Central memory CD8-positive, alpha-beta T cell (primary cell): ENCODE data around the gene ADPRH.
"Not testable (repeated sequence)": the region's sequence is repeated elsewhere in the genome, so short reads cannot be mapped to it uniquely, and the experiment has no call there.

Experiments used
- ATAC-seq: fragments of 150-1000 bp; cut with Tn5 transposase; replicated peaks from 2 replicates; pipeline ENCODE4 v1.10.0; 2022; ENCODE audit warnings: mild to moderate bottlenecking, moderate FRiP score, moderate number of reproducible peaks; ENCODE audit not compliant: poor library complexity, severe bottlenecking; ENCODE audit errors: extremely low read depth
- DNase-seq, 2 donors: peaks; one replicate each; pipeline ENCODE4 v3.0.0; 2021; ENCODE audit warnings: low spot score in 2 of 2
- H3K27ac Mint-ChIP-seq: one replicate; pipeline ENCODE4 v1.8.0; 2022; ENCODE audit warnings: low read depth, mild to moderate bottlenecking, moderate library complexity, mixed read lengths
- H3K27me3 Mint-ChIP-seq: one replicate; pipeline ENCODE4 v1.8.0; 2022; ENCODE audit warnings: mixed read lengths
- H3K36me3 Mint-ChIP-seq: one replicate; pipeline ENCODE4 v1.8.0; 2022; ENCODE audit warnings: mild to moderate bottlenecking, moderate library complexity, mixed read lengths; ENCODE audit not compliant: insufficient read depth
- H3K4me1 Mint-ChIP-seq: one replicate; pipeline ENCODE4 v1.8.0; 2022; ENCODE audit warnings: mixed read lengths
- H3K4me3 Mint-ChIP-seq: one replicate; pipeline ENCODE4 v1.8.0; 2022; ENCODE audit warnings: mild to moderate bottlenecking, moderate library complexity, mixed read lengths
- H3K9me3 Mint-ChIP-seq: one replicate; pipeline ENCODE4 v1.8.0; 2022; ENCODE audit warnings: mixed read lengths

The ADPRH gene

GRCh38 chr3:119551598-119551997, 27.7 kb upstream of the ADPRH start:
- Mint-ChIP-seq H3K27me3 (no peaks in the 10 kb centered on the region), H3K27ac (no peak overlapping the region), H3K4me3 (no peak overlapping the region), H3K9me3 (no peaks in the 10 kb centered on the region), H3K36me3 (no peaks in the 10 kb centered on the region), H3K4me1 (no peaks in the 10 kb centered on the region)
- DNase-seq (no peak), ATAC-seq (no peak)

- not testable (repeated sequence) for H3K27ac Mint-ChIP-seq, H3K4me1 Mint-ChIP-seq, DNase-seq, H3K36me3 Mint-ChIP-seq, H3K4me3 Mint-ChIP-seq, H3K9me3 Mint-ChIP-seq, H3K27me3 Mint-ChIP-seq, ATAC-seq
Observed at GRCh38 chr3:119552928-119553327, 26.4 kb upstream of the ADPRH start.

GRCh38 chr3:119553823-119554415, 25.4 kb upstream of the ADPRH start:
- H3K9me3 Mint-ChIP-seq, result no peaks in the 10 kb centered on the region
- no peak overlapping the region for H3K4me3 Mint-ChIP-seq
- H3K4me1 Mint-ChIP-seq, result no peaks in the 10 kb centered on the region
- H3K27ac Mint-ChIP-seq, result no peak overlapping the region
- DNase-seq (no peak), ATAC-seq (no peak)
- H3K27me3 Mint-ChIP-seq, result no peaks in the 10 kb centered on the region
- H3K36me3 Mint-ChIP-seq, result no peaks in the 10 kb centered on the region

GRCh38 chr3:119555309-119555735, 24.0 kb upstream of the ADPRH start:
- DNase-seq (no peak), ATAC-seq (no peak)
- Mint-ChIP-seq H3K27ac (no peak overlapping the region), H3K4me1 (peaks cover 6% of the 10 kb centered on the region), H3K27me3 (no peaks in the 10 kb centered on the region), H3K9me3 (no peaks in the 10 kb centered on the region), H3K36me3 (no peaks in the 10 kb centered on the region), H3K4me3 (no peak overlapping the region)

- H3K4me3 Mint-ChIP-seq, result no peak overlapping the region
- no peak overlapping the region for H3K27ac Mint-ChIP-seq
- no peaks in the 10 kb centered on the region for H3K27me3 Mint-ChIP-seq
- H3K9me3 Mint-ChIP-seq, result no peaks in the 10 kb centered on the region
- H3K4me1 Mint-ChIP-seq, result peaks cover 6% of the 10 kb centered on the region
- DNase-seq (no peak), ATAC-seq (no peak)
- H3K36me3 Mint-ChIP-seq, result no peaks in the 10 kb centered on the region
Observed at GRCh38 chr3:119555929-119556328, 23.4 kb upstream of the ADPRH start.

GRCh38 chr3:119557192-119557876, 22.0 kb upstream of the ADPRH start:
- H3K4me1 Mint-ChIP-seq, result peaks cover 6% of the 10 kb centered on the region
- peaks cover 2% of the 10 kb centered on the region for H3K36me3 Mint-ChIP-seq
- no peak for ATAC-seq
- no peaks in the 10 kb centered on the region for H3K27me3 Mint-ChIP-seq
- H3K9me3 Mint-ChIP-seq, result no peaks in the 10 kb centered on the region
- H3K27ac Mint-ChIP-seq, result no peak overlapping the region
- no peak overlapping the region for H3K4me3 Mint-ChIP-seq
- no peak for DNase-seq

- H3K36me3 Mint-ChIP-seq, result peaks cover 4% of the 10 kb centered on the region
- H3K4me1 Mint-ChIP-seq, result peaks cover 6% of the 10 kb centered on the region
- no peaks in the 10 kb centered on the region for H3K9me3 Mint-ChIP-seq
- ATAC-seq, result no peak
- DNase-seq, result no peak
- no peaks in the 10 kb centered on the region for H3K27me3 Mint-ChIP-seq
- H3K27ac Mint-ChIP-seq, result no peak overlapping the region
- H3K4me3 Mint-ChIP-seq, result no peak overlapping the region
Observed at GRCh38 chr3:119557877-119558269, 21.4 kb upstream of the ADPRH start.

- DNase-seq, result no peak
- Mint-ChIP-seq H3K27me3 (no peaks in the 10 kb centered on the region), H3K27ac (no peak overlapping the region), H3K9me3 (no peaks in the 10 kb centered on the region), H3K4me1 (peaks cover 6% of the 10 kb centered on the region), H3K36me3 (peaks cover 5% of the 10 kb centered on the region), H3K4me3 (peak overlapping the region; percentile 27)
- ATAC-seq, result no peak
Observed at GRCh38 chr3:119558626-119559317, 20.5 kb upstream of the ADPRH start.

GRCh38 chr3:119559441-119559963, 19.8 kb upstream of the ADPRH start, which contains the start of gene CD80:
TSS of gene CD80 (minus strand) at chr3:119559614. CDS start at chr3:119557728, 1,886 bp downstream.
- peaks cover 6% of the 10 kb centered on the region for H3K4me1 Mint-ChIP-seq
- no peaks in the 10 kb centered on the region for H3K27me3 Mint-ChIP-seq
- DNase-seq (peak in 1 of 2 donors; percentile 46), ATAC-seq (peak; percentile 70)
- H3K36me3 Mint-ChIP-seq, result peaks cover 7% of the 10 kb centered on the region
- H3K27ac Mint-ChIP-seq, result peak within 1 kb of the TSS; percentile 5
- no peaks in the 10 kb centered on the region for H3K9me3 Mint-ChIP-seq
- peak within 1 kb of the TSS; percentile 27 for H3K4me3 Mint-ChIP-seq

GRCh38 chr3:119560160-119560559, 19.1 kb upstream of the ADPRH start:
- no peaks in the 10 kb centered on the region for H3K9me3 Mint-ChIP-seq
- DNase-seq (no peak), ATAC-seq (no peak)
- H3K27me3 Mint-ChIP-seq, result no peaks in the 10 kb centered on the region
- H3K36me3 Mint-ChIP-seq, result peaks cover 7% of the 10 kb centered on the region
- peaks cover 6% of the 10 kb centered on the region for H3K4me1 Mint-ChIP-seq
- no peak overlapping the region for H3K27ac Mint-ChIP-seq
- no peak overlapping the region for H3K4me3 Mint-ChIP-seq

GRCh38 chr3:119562307-119562961, 16.9 kb upstream of the ADPRH start:
- H3K9me3 Mint-ChIP-seq, result no peaks in the 10 kb centered on the region
- ATAC-seq (peak; percentile 76), DNase-seq (peak in 1 of 2 donors; percentile 37)
- peaks cover 6% of the 10 kb centered on the region for H3K4me1 Mint-ChIP-seq
- H3K27me3 Mint-ChIP-seq, result peaks cover 5% of the 10 kb centered on the region
- H3K27ac Mint-ChIP-seq, result peak overlapping the region; percentile 89
- peaks cover 7% of the 10 kb centered on the region for H3K36me3 Mint-ChIP-seq
- no peak overlapping the region for H3K4me3 Mint-ChIP-seq

- not testable (repeated sequence) for H3K4me3 Mint-ChIP-seq, DNase-seq, H3K27ac Mint-ChIP-seq, H3K4me1 Mint-ChIP-seq, H3K9me3 Mint-ChIP-seq, ATAC-seq, H3K36me3 Mint-ChIP-seq
- peaks cover 14% of the 10 kb centered on the region for H3K27me3 Mint-ChIP-seq
Observed at GRCh38 chr3:119563334-119563733, 16.0 kb upstream of the ADPRH start.
